Fibroblast of skin of right biceps (primary cell): ENCODE results near the gene TM2D1.

ENCODE experiments used
- DNase-seq: peaks from one replicate; pipeline ENCODE4 v3.0.0-alpha.2; 2013

Gene TM2D1

GRCh38 chr1:61642475-61643232 lies 82.3 kb downstream of the TM2D1 start:
- DNase-seq, result no peak

- DNase-seq, result peak; percentile 62
Observed at GRCh38 chr1:61641578-61642336, 83.2 kb downstream of the TM2D1 start.

- DNase-seq, result no peak
Observed at GRCh38 chr1:61640531-61641530, 84.1 kb downstream of the TM2D1 start.

GRCh38 chr1:61639608-61640336 lies 85.2 kb downstream of the TM2D1 start:
- DNase-seq, result no peak

GRCh38 chr1:61638911-61639605 lies 85.9 kb downstream of the TM2D1 start:
- peak; percentile 20 for DNase-seq

- peak; percentile 91 for DNase-seq
Observed at GRCh38 chr1:61638296-61638695, 86.6 kb downstream of the TM2D1 start.

GRCh38 chr1:61637470-61637869 lies 87.5 kb downstream of the TM2D1 start:
- DNase-seq, result no peak

GRCh38 chr1:61636814-61637213 lies 88.1 kb downstream of the TM2D1 start:
- DNase-seq, result peak; percentile 7

- DNase-seq, result no peak
Observed at GRCh38 chr1:61636376-61636775, 88.6 kb downstream of the TM2D1 start.

- DNase-seq, result no peak
Observed at GRCh38 chr1:61635557-61635956, 89.4 kb downstream of the TM2D1 start.

GRCh38 chr1:61631436-61631835 lies 93.5 kb downstream of the TM2D1 start:
- no peak for DNase-seq
